Glutamatergic neuron (in vitro differentiated cells): ENCODE measurements around the gene CASP2. TPM values are rescaled to one million over a fixed set of nuclear protein-coding genes. Genes with fewer than 3 reads are reported as not detected.

Experiments used
- DNase-seq: peaks from one replicate; pipeline ENCODE4 v3.0.0; 2022
- H3K27ac Mint-ChIP-seq: one replicate; pipeline ENCODE4 v1.8.0; 2020; ENCODE audit warnings: mild to moderate bottlenecking, mixed read lengths, inconsistent platforms; ENCODE audit not compliant: unreplicated experiment
- H3K27me3 Mint-ChIP-seq: one replicate; pipeline ENCODE4 v1.8.0; 2020; ENCODE audit warnings: mild to moderate bottlenecking, moderate library complexity, mixed read lengths, inconsistent platforms; ENCODE audit not compliant: unreplicated experiment
- H3K36me3 Mint-ChIP-seq: one replicate; pipeline ENCODE4 v1.8.0; 2020; ENCODE audit warnings: mild to moderate bottlenecking, mixed read lengths, inconsistent platforms; ENCODE audit not compliant: unreplicated experiment
- H3K4me1 Mint-ChIP-seq: one replicate; pipeline ENCODE4 v1.8.0; 2020; ENCODE audit warnings: mild to moderate bottlenecking, low read depth, mixed read lengths, inconsistent platforms; ENCODE audit not compliant: unreplicated experiment
- H3K4me3 Mint-ChIP-seq: one replicate; pipeline ENCODE4 v1.8.0; 2020; ENCODE audit warnings: mild to moderate bottlenecking, mixed read lengths, inconsistent platforms; ENCODE audit not compliant: unreplicated experiment
- H3K9me3 Mint-ChIP-seq: one replicate; pipeline ENCODE4 v1.8.0; 2020; ENCODE audit warnings: mild to moderate bottlenecking, moderate library complexity, mixed read lengths, inconsistent platforms; ENCODE audit not compliant: unreplicated experiment
- CTCF ChIP-seq: fragments of 200-600 bp; sonication (generic); IDR thresholded peaks from one replicate; pipeline ENCODE4 v1.5.0; 2021; ENCODE audit not compliant: partially characterized antibody, unreplicated experiment
- total RNA-seq: library from RNA; stranded (reverse); fragmentation: NEBNext Ultra II Directional; extraction: Animal tissue kit (Norgen Biotek cat#: 25700); gene quantifications from one replicate; pipeline ENCODE4 v1.2.1, GENCODE V29; 2021; ENCODE audit not compliant: unreplicated experiment

The CASP2 gene
- total RNA-seq, 1 donor from 2014 or later, result 59.2 TPM

- Mint-ChIP-seq H3K9me3 (peaks cover 9% of the 10 kb centered on the region), H3K4me1 (peaks cover 27% of the 10 kb centered on the region), H3K36me3 (no peaks in the 10 kb centered on the region), H3K27ac (no peak overlapping the region), H3K27me3 (peaks cover 2% of the 10 kb centered on the region), H3K4me3 (no peak overlapping the region)
- DNase-seq, result no peak
- no peak for TF ChIP-seq CTCF
These were observed 37.1 kb downstream of the CASP2 start for GRCh38 chr7:143325240-143325639.

GRCh38 chr7:143327903-143328302 is 39.8 kb downstream of the CASP2 start:
- H3K4me1 Mint-ChIP-seq, result peaks cover 17% of the 10 kb centered on the region
- no peaks in the 10 kb centered on the region for H3K36me3 Mint-ChIP-seq
- H3K27me3 Mint-ChIP-seq, result peaks cover 2% of the 10 kb centered on the region
- no peak overlapping the region for H3K4me3 Mint-ChIP-seq
- H3K9me3 Mint-ChIP-seq, result peaks cover 4% of the 10 kb centered on the region
- DNase-seq, result no peak
- no peak overlapping the region for H3K27ac Mint-ChIP-seq
- no peak for TF ChIP-seq CTCF

- no peak overlapping the region for H3K4me3 Mint-ChIP-seq
- H3K4me1 Mint-ChIP-seq, result peaks cover 2% of the 10 kb centered on the region
- no peak for DNase-seq
- TF ChIP-seq CTCF, result no peak
- no peaks in the 10 kb centered on the region for H3K27me3 Mint-ChIP-seq
- H3K36me3 Mint-ChIP-seq, result no peaks in the 10 kb centered on the region
- no peak overlapping the region for H3K27ac Mint-ChIP-seq
- H3K9me3 Mint-ChIP-seq, result peaks cover 2% of the 10 kb centered on the region
These were observed 41.5 kb downstream of the CASP2 start for GRCh38 chr7:143329471-143330170.

GRCh38 chr7:143331179-143331801 is 43.1 kb downstream of the CASP2 start:
- peaks cover 2% of the 10 kb centered on the region for H3K9me3 Mint-ChIP-seq
- no peak for DNase-seq
- H3K36me3 Mint-ChIP-seq, result no peaks in the 10 kb centered on the region
- no peak for TF ChIP-seq CTCF
- no peak overlapping the region for H3K4me3 Mint-ChIP-seq
- H3K4me1 Mint-ChIP-seq, result peaks cover 2% of the 10 kb centered on the region
- H3K27ac Mint-ChIP-seq, result no peak overlapping the region
- no peaks in the 10 kb centered on the region for H3K27me3 Mint-ChIP-seq

- Mint-ChIP-seq H3K27me3 (no peaks in the 10 kb centered on the region), H3K27ac (no peak overlapping the region), H3K4me1 (no peaks in the 10 kb centered on the region), H3K9me3 (no peaks in the 10 kb centered on the region), H3K4me3 (no peak overlapping the region), H3K36me3 (no peaks in the 10 kb centered on the region)
- no peak for DNase-seq
- no peak for TF ChIP-seq CTCF
These were observed 46.1 kb downstream of the CASP2 start for GRCh38 chr7:143334244-143334643.
